HepG2 (cell line): ENCODE results near the gene DGAT2L6. TPM values are rescaled to one million over a fixed set of nuclear protein-coding genes. Genes with fewer than 3 reads are reported as not detected.

Experiments
- ATAC-seq: fragments of 200-7000 bp; cut with Tn5 transposase; 3 replicates; pipeline ENCODE4 v1.9.1; 2020; ENCODE audit warnings: mild to moderate bottlenecking, moderate library complexity
- BruUV-seq: library from RNA; stranded (reverse); fragments of 400-500 nt; replicated peaks from 2 replicates; lab custom pipeline; 2021; lab: Mats Ljungman, UMichigan
- CTCF ChIA-PET: fragments of 300-600 bp; formaldehyde crosslinking; extraction: SDS; loops from one replicate; lab custom pipeline; 2021; ENCODE audit warnings: low total read pairs, inconsistent platforms, low intra/inter-chr PET ratio; lab: Yijun Ruan, JAX
- POLR2A ChIA-PET: fragments of 350-600 bp; sonication (Branson Sonifier 250); formaldehyde crosslinking; loops from one replicate; lab custom pipeline; 2020; ENCODE audit warnings: antibody characterized with exemption, inconsistent platforms; lab: Yijun Ruan, JAX
- DNase-seq: peaks from one replicate; pipeline ENCODE4 v3.0.0-alpha.2; 2015; ENCODE audit warnings: low spot score
- FAIRE-seq: peaks from 3 replicates; lab custom pipeline; 2011; peaks lifted over from hg19 to GRCh38; lab: Jason Lieb, UNC
- H2AFZ ChIP-seq: one replicate; pipeline ENCODE4 v1.6.1; 2011; ENCODE audit warnings: low read length, inconsistent platforms
- H3K27ac ChIP-seq: fragments of 300-600 bp; 3 replicates; pipeline ENCODE4 v1.8.0; 2011; ENCODE audit warnings: mixed run types, mild to moderate bottlenecking, mixed read lengths, low read length, inconsistent platforms; ENCODE audit not compliant: insufficient read depth; ENCODE audit errors: extremely low read length
- H3K27me3 ChIP-seq, 2 experiments: fragments of 200-600 bp in 1 of 2; 2 replicates in 1 of 2; 3 replicates in 1 of 2; pipeline versions ENCODE4 v1.6.0 to v1.8.0; 2011; ENCODE audit warnings: low read length in 2 of 2, mild to moderate bottlenecking in 2 of 2, moderate library complexity in 2 of 2, inconsistent platforms in 1 of 2; ENCODE audit not compliant: insufficient read depth in 2 of 2, control insufficient read depth in 1 of 2
- H3K36me3 ChIP-seq, 2 experiments: fragments of 200-600 bp in 1 of 2; replicated peaks in 1 of 2; 2 replicates in 1 of 2; 3 replicates in 1 of 2; pipeline versions ENCODE4 v1.5.1 to v1.8.0; 2011; ENCODE audit warnings: low read length in 2 of 2, inconsistent platforms in 1 of 2; ENCODE audit not compliant: insufficient read depth in 2 of 2, control insufficient read depth in 1 of 2
- H3K4me1 ChIP-seq: 2 replicates; pipeline ENCODE4 v1.5.1; 2012; ENCODE audit warnings: low read length, inconsistent platforms; ENCODE audit not compliant: insufficient read depth
- H3K4me2 ChIP-seq: 2 replicates; pipeline ENCODE4 v1.6.0; 2011; ENCODE audit warnings: low read depth, low read length, inconsistent platforms
- H3K4me3 ChIP-seq, 3 experiments: fragments of 200-600 bp in 1 of 3; sonication (generic), shearing (Covaris generic) in 1 of 3; replicated peaks in 1 of 3; 2 replicates each; pipeline ENCODE4 v1.5.1; 2011 to 2016; ENCODE audit warnings: low read length in 3 of 3, inconsistent platforms in 2 of 3, low read depth in 2 of 3, mild to moderate bottlenecking in 2 of 3, control low read depth in 1 of 3, mixed read lengths in 1 of 3; ENCODE audit not compliant: insufficient read depth in 1 of 3
- H3K79me2 ChIP-seq: one replicate; pipeline ENCODE4 v1.6.1; 2011; ENCODE audit warnings: low read length, inconsistent platforms; ENCODE audit not compliant: insufficient read depth
- H3K9ac ChIP-seq: 2 replicates; pipeline ENCODE4 v1.6.0; 2011; ENCODE audit warnings: mild to moderate bottlenecking, low read depth, low read length, inconsistent platforms; ENCODE audit not compliant: insufficient read depth
- H3K9me3 ChIP-seq: 2 replicates; pipeline ENCODE4 v1.5.1; 2012; ENCODE audit warnings: mild to moderate bottlenecking, low read length
- H4K20me1 ChIP-seq: 2 replicates; pipeline ENCODE4 v1.6.0; 2011; ENCODE audit warnings: inconsistent platforms, mild to moderate bottlenecking, low read length, moderate library complexity; ENCODE audit not compliant: insufficient read depth
- ADNP ChIP-seq: sonication (generic); formaldehyde crosslinking; IDR thresholded peaks from 2 replicates; pipeline ENCODE4 v1.4.0; 2020; ENCODE audit warnings: missing genetic modification reagents
- HMG20B ChIP-seq: conservative IDR thresholded peaks from 2 replicates; pipeline ENCODE4 v1.6.1; 2016; ENCODE audit warnings: missing genetic modification reagents, missing compliant biosample characterization
- ISL2 ChIP-seq: sonication (generic); formaldehyde crosslinking; IDR thresholded peaks from 2 replicates; pipeline ENCODE4 v1.5.0; 2020; ENCODE audit warnings: missing genetic modification reagents
- MLLT10 ChIP-seq: sonication (generic); formaldehyde crosslinking; IDR thresholded peaks from 2 replicates; pipeline ENCODE4 v1.4.0; 2020; ENCODE audit warnings: missing genetic modification reagents
- SMARCC2 ChIP-seq: fragments of 450-650 bp; IDR thresholded peaks from 2 replicates; pipeline ENCODE4 v1.6.1; 2017; ENCODE audit warnings: antibody characterized with exemption, mild to moderate bottlenecking
- TCF7 ChIP-seq: sonication (generic); IDR thresholded peaks from 2 replicates; pipeline ENCODE4 v1.6.1; 2016; ENCODE audit warnings: antibody characterized with exemption, low read depth
- TFDP2 ChIP-seq: sonication (generic); formaldehyde crosslinking; IDR thresholded peaks from 2 replicates; pipeline ENCODE4 v1.4.0; 2020; ENCODE audit warnings: missing genetic modification reagents
- ZNF572 ChIP-seq: sonication (generic); formaldehyde crosslinking; IDR thresholded peaks from 2 replicates; pipeline ENCODE4 v1.5.1; 2020; ENCODE audit warnings: mild to moderate bottlenecking, missing genetic modification reagents
- ZNF607 ChIP-seq: sonication (generic); formaldehyde crosslinking; IDR thresholded peaks from 2 replicates; pipeline ENCODE4 v1.5.1; 2020; ENCODE audit warnings: missing genetic modification reagents, mild to moderate bottlenecking, borderline replicate concordance
- ZNF720 ChIP-seq: sonication (generic); formaldehyde crosslinking; IDR thresholded peaks from 2 replicates; pipeline ENCODE4 v1.4.0; 2020; ENCODE audit warnings: missing genetic modification reagents
- ZSCAN9 ChIP-seq: IDR thresholded peaks from 2 replicates; pipeline ENCODE4 v1.6.1; 2016; ENCODE audit warnings: borderline replicate concordance
- WGBS: methylation state at CpG from one replicate; pipeline ENCODE4 v1.1.6; 2017; ENCODE audit warnings: low lambda C conversion rate; 5-methylcytosine and 5-hydroxymethylcytosine counted together
- in situ Hi-C: cut with HindIII; loops from 2 replicates; pipeline ENCODE4 v1.10.0; 2017; ENCODE audit warnings: low pct_unique_long_range_greater_than_20kb; ENCODE audit not compliant: extremely low pct_ligation_motif_present
- intact Hi-C: fragments of 100-400 bp; cut with micrococcal nuclease; formaldehyde crosslinking; loops from one replicate; pipeline ENCODE4 v1.10.0; 2022; ENCODE audit not compliant: unreplicated experiment
- polyA plus RNA-seq, 8 experiments: library from polyadenylated mRNA; depleted of rRNA in 3 of 8; stranded (reverse) in 7 of 8; unstranded in 1 of 8; fragments of >200 nt; fragmentation: Illumina TruSeq in 4 of 8; extraction: Trizol in 4 of 8; gene quantifications; 2 replicates each; pipeline versions ENCODE4 v1.2.1 to v1.2.3, GENCODE V29; 2011 to 2016; ENCODE audit warnings: low read depth in 4 of 8, missing spikeins in 1 of 8, mixed read lengths in 1 of 8; ENCODE audit not compliant: insufficient read depth in 1 of 8
- total RNA-seq, 5 experiments: library from RNA; depleted of rRNA; stranded (reverse); fragments of >200 nt; fragmentation: Illumina TruSeq; extraction: Trizol; gene quantifications; 2 replicates each; pipeline ENCODE4 v1.2.3, GENCODE V29; 2016; ENCODE audit warnings: low read depth in 1 of 5
- TF ChIP-seq, protein P1 (sequence below): sonication (generic); formaldehyde crosslinking; IDR thresholded peaks from 2 replicates; pipeline ENCODE4 v1.5.0; 2020; ENCODE audit warnings: mild to moderate bottlenecking, missing genetic modification reagents, borderline replicate concordance
- TF ChIP-seq, protein P2 (sequence below): IDR thresholded peaks from 2 replicates; pipeline ENCODE4 v1.6.1; 2016; ENCODE audit warnings: low read depth, missing genetic modification reagents, missing compliant biosample characterization
- TF ChIP-seq, protein P3 (sequence below): sonication (generic); formaldehyde crosslinking; IDR thresholded peaks from 2 replicates; pipeline ENCODE4 v1.5.1; 2020; ENCODE audit warnings: missing genetic modification reagents, mild to moderate bottlenecking, borderline replicate concordance

The DGAT2L6 gene
- total and polyA plus RNA-seq, 2 of the 13 experiments (the other 11 are each of a cell fraction or from before 2014, with no cell fraction given) = not detected

DNA sequence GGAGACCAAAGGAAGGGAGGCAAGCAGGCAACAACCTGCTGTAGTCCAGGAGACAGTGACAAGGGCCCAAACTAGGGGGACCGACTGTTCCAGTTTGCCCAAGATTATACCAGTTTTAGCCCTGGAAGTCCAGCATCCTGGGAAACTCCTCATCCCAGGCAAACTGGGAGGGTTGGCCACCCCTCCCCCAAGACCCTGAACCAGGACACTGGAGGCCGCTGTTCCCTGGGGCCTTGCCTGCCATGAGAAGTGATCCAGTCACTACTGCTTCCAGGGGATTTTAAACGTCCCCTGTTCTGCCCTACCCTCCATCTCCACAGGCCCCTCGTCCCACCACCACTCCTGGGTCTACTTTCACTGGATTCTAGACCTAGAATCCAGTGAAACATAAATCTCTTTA, 4.3 kb upstream of the DGAT2L6 start:
- in situ Hi-C loops = no loop called here
- H3K9ac ChIP-seq = no peak overlapping the region
- no TSS peak for BruUV-seq
- no peak for ATAC-seq
- no peak overlapping the region for H2AFZ ChIP-seq
- no peaks in the 10 kb centered on the region for H3K36me3 ChIP-seq
- no peaks in the 10 kb centered on the region for H3K27me3 ChIP-seq
- no peaks in the 10 kb centered on the region for H3K9me3 ChIP-seq
- no peak overlapping the region for H3K4me3 ChIP-seq
- peaks cover 13% of the 10 kb centered on the region for H3K4me1 ChIP-seq
- 64% methylated on average over 2 of the region's 4 CpGs for WGBS
- no peak for DNase-seq
- ChIA-PET POLR2A (no interaction called here), CTCF (no interaction called here)
- no peak overlapping the region for H3K4me2 ChIP-seq
- no peak overlapping the region for H3K27ac ChIP-seq
- no peaks in the 10 kb centered on the region for H4K20me1 ChIP-seq
- FAIRE-seq = no peak
- intact Hi-C loops = no loop called here
- H3K79me2 ChIP-seq = no peaks in the 10 kb centered on the region
- TF ChIP-seq HMG20B (CRISPR knock-in tag) (no peak), ZNF720 (CRISPR knock-in tag) (no peak), ZSCAN9 (no peak), MLLT10 (CRISPR knock-in tag) (no peak), TCF7 (no peak), TFDP2 (no peak), ADNP (CRISPR knock-in tag) (no peak), ZNF572 (CRISPR knock-in tag) (no peak), ZNF607 (CRISPR knock-in tag) (no peak), SMARCC2 (no peak), ISL2 (CRISPR knock-in tag) (no peak)
- TF ChIP-seq, protein P1, sequence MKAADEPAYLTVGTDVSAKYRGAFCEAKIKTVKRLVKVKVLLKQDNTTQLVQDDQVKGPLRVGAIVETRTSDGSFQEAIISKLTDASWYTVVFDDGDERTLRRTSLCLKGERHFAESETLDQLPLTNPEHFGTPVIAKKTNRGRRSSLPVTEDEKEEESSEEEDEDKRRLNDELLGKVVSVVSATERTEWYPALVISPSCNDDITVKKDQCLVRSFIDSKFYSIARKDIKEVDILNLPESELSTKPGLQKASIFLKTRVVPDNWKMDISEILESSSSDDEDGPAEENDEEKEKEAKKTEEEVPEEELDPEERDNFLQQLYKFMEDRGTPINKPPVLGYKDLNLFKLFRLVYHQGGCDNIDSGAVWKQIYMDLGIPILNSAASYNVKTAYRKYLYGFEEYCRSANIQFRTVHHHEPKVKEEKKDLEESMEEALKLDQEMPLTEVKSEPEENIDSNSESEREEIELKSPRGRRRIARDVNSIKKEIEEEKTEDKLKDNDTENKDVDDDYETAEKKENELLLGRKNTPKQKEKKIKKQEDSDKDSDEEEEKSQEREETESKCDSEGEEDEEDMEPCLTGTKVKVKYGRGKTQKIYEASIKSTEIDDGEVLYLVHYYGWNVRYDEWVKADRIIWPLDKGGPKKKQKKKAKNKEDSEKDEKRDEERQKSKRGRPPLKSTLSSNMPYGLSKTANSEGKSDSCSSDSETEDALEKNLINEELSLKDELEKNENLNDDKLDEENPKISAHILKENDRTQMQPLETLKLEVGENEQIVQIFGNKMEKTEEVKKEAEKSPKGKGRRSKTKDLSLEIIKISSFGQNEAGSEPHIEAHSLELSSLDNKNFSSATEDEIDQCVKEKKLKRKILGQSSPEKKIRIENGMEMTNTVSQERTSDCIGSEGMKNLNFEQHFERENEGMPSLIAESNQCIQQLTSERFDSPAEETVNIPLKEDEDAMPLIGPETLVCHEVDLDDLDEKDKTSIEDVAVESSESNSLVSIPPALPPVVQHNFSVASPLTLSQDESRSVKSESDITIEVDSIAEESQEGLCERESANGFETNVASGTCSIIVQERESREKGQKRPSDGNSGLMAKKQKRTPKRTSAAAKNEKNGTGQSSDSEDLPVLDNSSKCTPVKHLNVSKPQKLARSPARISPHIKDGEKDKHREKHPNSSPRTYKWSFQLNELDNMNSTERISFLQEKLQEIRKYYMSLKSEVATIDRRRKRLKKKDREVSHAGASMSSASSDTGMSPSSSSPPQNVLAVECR (CRISPR knock-in tag) = no peak
- TF ChIP-seq, protein P2, sequence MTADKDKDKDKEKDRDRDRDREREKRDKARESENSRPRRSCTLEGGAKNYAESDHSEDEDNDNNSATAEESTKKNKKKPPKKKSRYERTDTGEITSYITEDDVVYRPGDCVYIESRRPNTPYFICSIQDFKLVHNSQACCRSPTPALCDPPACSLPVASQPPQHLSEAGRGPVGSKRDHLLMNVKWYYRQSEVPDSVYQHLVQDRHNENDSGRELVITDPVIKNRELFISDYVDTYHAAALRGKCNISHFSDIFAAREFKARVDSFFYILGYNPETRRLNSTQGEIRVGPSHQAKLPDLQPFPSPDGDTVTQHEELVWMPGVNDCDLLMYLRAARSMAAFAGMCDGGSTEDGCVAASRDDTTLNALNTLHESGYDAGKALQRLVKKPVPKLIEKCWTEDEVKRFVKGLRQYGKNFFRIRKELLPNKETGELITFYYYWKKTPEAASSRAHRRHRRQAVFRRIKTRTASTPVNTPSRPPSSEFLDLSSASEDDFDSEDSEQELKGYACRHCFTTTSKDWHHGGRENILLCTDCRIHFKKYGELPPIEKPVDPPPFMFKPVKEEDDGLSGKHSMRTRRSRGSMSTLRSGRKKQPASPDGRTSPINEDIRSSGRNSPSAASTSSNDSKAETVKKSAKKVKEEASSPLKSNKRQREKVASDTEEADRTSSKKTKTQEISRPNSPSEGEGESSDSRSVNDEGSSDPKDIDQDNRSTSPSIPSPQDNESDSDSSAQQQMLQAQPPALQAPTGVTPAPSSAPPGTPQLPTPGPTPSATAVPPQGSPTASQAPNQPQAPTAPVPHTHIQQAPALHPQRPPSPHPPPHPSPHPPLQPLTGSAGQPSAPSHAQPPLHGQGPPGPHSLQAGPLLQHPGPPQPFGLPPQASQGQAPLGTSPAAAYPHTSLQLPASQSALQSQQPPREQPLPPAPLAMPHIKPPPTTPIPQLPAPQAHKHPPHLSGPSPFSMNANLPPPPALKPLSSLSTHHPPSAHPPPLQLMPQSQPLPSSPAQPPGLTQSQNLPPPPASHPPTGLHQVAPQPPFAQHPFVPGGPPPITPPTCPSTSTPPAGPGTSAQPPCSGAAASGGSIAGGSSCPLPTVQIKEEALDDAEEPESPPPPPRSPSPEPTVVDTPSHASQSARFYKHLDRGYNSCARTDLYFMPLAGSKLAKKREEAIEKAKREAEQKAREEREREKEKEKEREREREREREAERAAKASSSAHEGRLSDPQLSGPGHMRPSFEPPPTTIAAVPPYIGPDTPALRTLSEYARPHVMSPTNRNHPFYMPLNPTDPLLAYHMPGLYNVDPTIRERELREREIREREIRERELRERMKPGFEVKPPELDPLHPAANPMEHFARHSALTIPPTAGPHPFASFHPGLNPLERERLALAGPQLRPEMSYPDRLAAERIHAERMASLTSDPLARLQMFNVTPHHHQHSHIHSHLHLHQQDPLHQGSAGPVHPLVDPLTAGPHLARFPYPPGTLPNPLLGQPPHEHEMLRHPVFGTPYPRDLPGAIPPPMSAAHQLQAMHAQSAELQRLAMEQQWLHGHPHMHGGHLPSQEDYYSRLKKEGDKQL (CRISPR knock-in tag) = no peak
- TF ChIP-seq, protein P3, sequence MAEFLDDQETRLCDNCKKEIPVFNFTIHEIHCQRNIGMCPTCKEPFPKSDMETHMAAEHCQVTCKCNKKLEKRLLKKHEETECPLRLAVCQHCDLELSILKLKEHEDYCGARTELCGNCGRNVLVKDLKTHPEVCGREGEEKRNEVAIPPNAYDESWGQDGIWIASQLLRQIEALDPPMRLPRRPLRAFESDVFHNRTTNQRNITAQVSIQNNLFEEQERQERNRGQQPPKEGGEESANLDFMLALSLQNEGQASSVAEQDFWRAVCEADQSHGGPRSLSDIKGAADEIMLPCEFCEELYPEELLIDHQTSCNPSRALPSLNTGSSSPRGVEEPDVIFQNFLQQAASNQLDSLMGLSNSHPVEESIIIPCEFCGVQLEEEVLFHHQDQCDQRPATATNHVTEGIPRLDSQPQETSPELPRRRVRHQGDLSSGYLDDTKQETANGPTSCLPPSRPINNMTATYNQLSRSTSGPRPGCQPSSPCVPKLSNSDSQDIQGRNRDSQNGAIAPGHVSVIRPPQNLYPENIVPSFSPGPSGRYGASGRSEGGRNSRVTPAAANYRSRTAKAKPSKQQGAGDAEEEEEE (CRISPR knock-in tag) = no peak
